GM19395 (cell line): ENCODE data around the gene PLLP.
A peak's percentile ranks its signal among the peaks of the same experiment; 100 is the strongest.

Source experiments
- ATAC-seq: cut with Tn5 transposase; IDR thresholded peaks from one replicate; pipeline ENCODE4 v1.9.1; 2021; ENCODE audit warnings: mild to moderate bottlenecking, moderate library complexity; ENCODE audit not compliant: unreplicated experiment

The PLLP gene

GRCh38 chr16:57258226-57258909 lies 26.1 kb downstream of the PLLP start:
- ATAC-seq = no peak

- ATAC-seq = no peak
These were observed 26.9 kb downstream of the PLLP start for GRCh38 chr16:57257455-57258070.

GRCh38 chr16:57256601-57257395 lies 27.7 kb downstream of the PLLP start:
- no peak for ATAC-seq

- ATAC-seq = no peak
These were observed 28.6 kb downstream of the PLLP start for GRCh38 chr16:57255686-57256415.

GRCh38 chr16:57253466-57253865 lies 31.0 kb downstream of the PLLP start:
- no peak for ATAC-seq

- ATAC-seq = no peak
These were observed 32.2 kb downstream of the PLLP start for GRCh38 chr16:57252148-57252721.

- no peak for ATAC-seq
These were observed 33.1 kb downstream of the PLLP start for GRCh38 chr16:57251352-57251751.

- peak; percentile 36 for ATAC-seq
These were observed 38.9 kb downstream of the PLLP start for GRCh38 chr16:57245472-57246113.

- peak; percentile 92 for ATAC-seq
These were observed 39.6 kb downstream of the PLLP start, which contains the start of gene ARL2BP for GRCh38 chr16:57244767-57245471. Gene ARL2BP (plus strand): TSS chr16:57245259. CDS start chr16:57245368, 109 bp downstream.

GRCh38 chr16:57244463-57244766 lies 40.1 kb downstream of the PLLP start:
- peak; percentile 46 for ATAC-seq

- ATAC-seq = no peak
These were observed 41.8 kb downstream of the PLLP start for GRCh38 chr16:57242650-57243049.

GRCh38 chr16:57240851-57241250 lies 43.6 kb downstream of the PLLP start:
- ATAC-seq = no peak

- ATAC-seq = no peak
These were observed 45.4 kb downstream of the PLLP start for GRCh38 chr16:57239107-57239506.

GRCh38 chr16:57238682-57239081 lies 45.8 kb downstream of the PLLP start:
- ATAC-seq = no peak

GRCh38 chr16:57236022-57236350 lies 48.5 kb downstream of the PLLP start:
- no peak for ATAC-seq

GRCh38 chr16:57235128-57236021 lies 49.1 kb downstream of the PLLP start:
- ATAC-seq = no peak

GRCh38 chr16:57234707-57235092 lies 49.8 kb downstream of the PLLP start:
- no peak for ATAC-seq

- no peak for ATAC-seq
These were observed 50.3 kb downstream of the PLLP start for GRCh38 chr16:57233944-57234706.
